ENCODE measurements around the gene RNF144B. TPM values are rescaled to one million over a fixed set of nuclear protein-coding genes. Genes with fewer than 3 reads are reported as not detected.
A peak's percentile ranks its signal among the peaks of the same experiment; 100 is the strongest.
"Not testable (repeated sequence)": the region's sequence is repeated elsewhere in the genome, so short reads cannot be mapped to it uniquely, and the experiment has no call there.

Gene RNF144B
- total RNA-seq, 1 experiment from 2014 or later, result 0.31 TPM

GRCh38 chr6:18406955-18407749, 20.0 kb downstream of the RNF144B start:
- no peak for DNase-seq (ENCODE audit: low spot score)

GRCh38 chr6:18409602-18410001, 22.5 kb downstream of the RNF144B start:
- DNase-seq (ENCODE audit: low spot score), result not testable (repeated sequence)

- DNase-seq (ENCODE audit: low spot score), result no peak
Observed at GRCh38 chr6:18410412-18410811, 23.3 kb downstream of the RNF144B start.

GRCh38 chr6:18412068-18412467, 24.9 kb downstream of the RNF144B start:
- no peak for DNase-seq (ENCODE audit: low spot score)

- no peak for DNase-seq (ENCODE audit: low spot score)
Observed at GRCh38 chr6:18412644-18413043, 25.5 kb downstream of the RNF144B start.

GRCh38 chr6:18413381-18413780, 26.2 kb downstream of the RNF144B start:
- DNase-seq (ENCODE audit: low spot score), result no peak

GRCh38 chr6:18414116-18414515, 27.0 kb downstream of the RNF144B start:
- no peak for DNase-seq (ENCODE audit: low spot score)

GRCh38 chr6:18415207-18415606, 28.1 kb downstream of the RNF144B start:
- no peak for DNase-seq (ENCODE audit: low spot score)

- no peak for DNase-seq (ENCODE audit: low spot score)
Observed at GRCh38 chr6:18415671-18416340, 28.7 kb downstream of the RNF144B start.

- no peak for DNase-seq (ENCODE audit: low spot score)
Observed at GRCh38 chr6:18416341-18416679, 29.2 kb downstream of the RNF144B start.

- no peak for DNase-seq (ENCODE audit: low spot score)
Observed at GRCh38 chr6:18420328-18420727, 33.2 kb downstream of the RNF144B start.

GRCh38 chr6:18422136-18422535, 35.0 kb downstream of the RNF144B start:
- no peak for DNase-seq (ENCODE audit: low spot score)

- DNase-seq (ENCODE audit: low spot score), result no peak
Observed at GRCh38 chr6:18423426-18423825, 36.3 kb downstream of the RNF144B start.

GRCh38 chr6:18424201-18424600, 37.1 kb downstream of the RNF144B start:
- DNase-seq (ENCODE audit: low spot score), result no peak

GRCh38 chr6:18425218-18425617, 38.1 kb downstream of the RNF144B start:
- DNase-seq (ENCODE audit: low spot score), result no peak

GRCh38 chr6:18427296-18427695, 40.1 kb downstream of the RNF144B start:
- no peak for DNase-seq (ENCODE audit: low spot score)

GRCh38 chr6:18429655-18430297, 42.6 kb downstream of the RNF144B start:
- DNase-seq (ENCODE audit: low spot score), result no peak

- no peak for DNase-seq (ENCODE audit: low spot score)
Observed at GRCh38 chr6:18431581-18431980, 44.4 kb downstream of the RNF144B start.

GRCh38 chr6:18432180-18432579, 45.0 kb downstream of the RNF144B start:
- DNase-seq (ENCODE audit: low spot score), result peak; percentile 30

- DNase-seq (ENCODE audit: low spot score), result no peak
Observed at GRCh38 chr6:18432619-18433018, 45.5 kb downstream of the RNF144B start.

GRCh38 chr6:18433059-18433458, 45.9 kb downstream of the RNF144B start:
- DNase-seq (ENCODE audit: low spot score), result no peak

GRCh38 chr6:18436341-18436740, 49.2 kb downstream of the RNF144B start:
- no peak for DNase-seq (ENCODE audit: low spot score)

- no peak for DNase-seq (ENCODE audit: low spot score)
Observed at GRCh38 chr6:18439581-18439980, 52.4 kb downstream of the RNF144B start.

Data from H4 (cell line).